HG02678 (cell line): ENCODE results near the gene MTR.
A peak's percentile ranks its signal among the peaks of the same experiment; 100 is the strongest.

Source experiments
- ATAC-seq: cut with Tn5 transposase; IDR thresholded peaks from one replicate; pipeline ENCODE4 v1.9.1; 2021; ENCODE audit warnings: mild to moderate bottlenecking, moderate library complexity; ENCODE audit not compliant: unreplicated experiment

MTR gene

GRCh38 chr1:236861560-236862218, 66.6 kb downstream of the MTR start:
- no peak for ATAC-seq

DNA sequence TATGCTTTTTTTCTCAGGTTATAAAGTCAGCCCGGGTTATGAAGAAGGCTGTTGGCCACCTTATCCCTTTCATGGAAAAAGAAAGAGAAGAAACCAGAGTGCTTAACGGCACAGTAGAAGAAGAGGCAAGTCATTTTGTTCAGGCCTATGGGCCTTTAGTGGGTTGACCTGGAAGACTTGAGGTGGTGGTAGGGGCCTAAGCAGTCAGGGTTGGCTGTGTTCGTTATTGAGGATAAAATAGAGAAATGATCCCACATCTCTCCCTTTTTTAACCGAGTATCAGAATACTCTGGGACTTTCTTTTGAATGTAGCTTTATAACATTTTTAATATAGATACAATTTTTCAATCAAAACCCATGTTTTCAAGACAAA, 67.1 kb downstream of the MTR start:
- no peak for ATAC-seq

GRCh38 chr1:236862615-236863211, 67.6 kb downstream of the MTR start:
- no peak for ATAC-seq

DNA sequence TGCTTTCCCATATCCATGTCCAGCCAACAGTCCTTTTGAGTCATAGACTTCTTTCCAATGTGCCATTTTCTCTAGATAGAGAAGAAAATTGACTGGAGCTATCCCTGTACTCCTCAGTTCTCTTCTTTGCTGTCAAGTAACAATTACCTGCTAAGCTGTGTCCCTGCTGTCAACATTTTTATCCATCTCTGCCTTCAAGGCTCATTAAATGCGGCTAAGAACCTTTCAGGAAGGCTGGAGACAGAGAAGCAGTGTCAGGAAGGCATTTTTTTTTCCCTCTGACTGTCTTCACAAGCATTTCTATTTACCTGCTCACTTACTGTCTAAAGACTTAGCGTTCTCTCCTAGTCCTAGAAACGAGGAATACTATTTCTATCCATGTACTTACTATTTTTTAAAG, 69.1 kb downstream of the MTR start:
- ATAC-seq: no peak

GRCh38 chr1:236864996-236865817, 70.1 kb downstream of the MTR start:
- no peak for ATAC-seq

DNA sequence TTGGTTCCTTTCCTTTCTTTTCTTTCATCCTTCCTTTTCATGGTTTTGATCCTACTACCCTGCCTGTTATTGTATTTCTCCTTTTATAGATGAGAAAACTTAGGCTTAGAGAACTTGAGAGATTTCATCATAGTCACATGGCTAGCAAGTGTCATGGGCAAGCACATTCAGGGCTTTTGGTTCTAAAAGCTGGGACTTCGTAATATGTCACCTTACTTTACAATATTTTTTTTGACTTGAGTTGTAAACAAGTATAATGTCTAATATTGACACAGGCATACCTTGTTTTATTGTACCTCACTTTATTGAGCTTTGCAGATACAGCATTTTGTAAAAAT, 70.7 kb downstream of the MTR start:
- ATAC-seq: no peak

DNA sequence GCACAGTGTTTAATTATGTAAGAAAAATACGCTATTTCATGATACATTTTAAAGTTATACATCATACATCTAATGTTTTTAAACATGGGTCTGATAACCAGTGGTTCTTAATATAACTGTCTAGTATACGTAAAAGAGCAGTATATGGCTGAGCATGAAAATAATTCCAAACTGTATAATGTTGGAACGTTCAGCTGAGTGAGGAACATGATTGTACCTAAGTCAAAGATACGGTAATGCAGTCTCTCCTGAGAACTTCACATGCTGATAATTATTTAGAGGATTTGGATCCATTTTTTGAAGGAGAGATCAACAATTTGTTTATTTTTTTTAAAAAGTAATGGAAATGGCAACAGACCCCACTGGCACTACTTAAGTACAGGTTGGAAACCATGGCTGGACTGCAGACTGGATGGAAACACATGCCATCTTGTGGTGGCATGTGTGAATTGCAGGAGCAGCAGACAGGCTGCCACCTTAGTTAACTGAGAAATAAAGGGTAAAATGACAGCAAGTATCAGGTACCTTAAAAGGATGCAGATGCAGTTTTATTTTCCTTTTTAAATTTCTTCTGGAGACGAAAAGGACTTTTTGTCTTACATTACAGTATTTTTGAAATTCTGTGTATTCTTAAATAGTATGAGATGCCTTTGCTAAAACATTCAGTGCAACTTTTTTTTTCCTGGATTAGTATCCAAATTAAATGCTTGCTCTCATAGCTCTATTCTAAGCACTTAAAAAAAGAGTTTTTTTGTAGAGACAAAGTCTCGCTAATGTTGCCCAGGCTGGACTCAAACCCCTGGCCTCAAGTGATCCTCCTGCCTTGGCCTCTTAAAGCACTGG, 73.8 kb downstream of the MTR start:
- peak; percentile 83 for ATAC-seq

GRCh38 chr1:236869911-236870310, 74.8 kb downstream of the MTR start:
- ATAC-seq: no peak

DNA sequence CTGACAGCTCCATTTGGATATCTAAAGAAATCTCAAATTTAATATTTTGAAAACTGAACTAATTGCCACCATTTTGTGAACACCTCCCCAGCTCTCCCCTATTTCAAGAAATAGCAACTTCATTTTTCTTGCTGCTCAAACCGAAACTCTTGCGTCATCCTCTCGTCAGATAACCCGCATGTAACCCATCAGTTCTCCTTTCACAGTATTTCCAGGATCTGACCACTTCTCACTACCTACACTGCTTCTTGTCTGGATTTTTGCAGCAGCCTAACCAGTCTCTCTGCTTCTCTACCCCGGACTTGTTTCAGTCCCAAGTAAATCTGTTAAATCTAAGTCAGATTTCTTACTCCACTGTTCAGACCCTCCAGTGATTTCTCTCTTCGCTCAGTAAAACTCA, 75.6 kb downstream of the MTR start:
- ATAC-seq: no peak

GRCh38 chr1:236872075-236872666, 77.1 kb downstream of the MTR start:
- ATAC-seq: no peak

GRCh38 chr1:236875975-236876374, 80.9 kb downstream of the MTR start:
- ATAC-seq: no peak

- no peak for ATAC-seq
These were observed 82.6 kb downstream of the MTR start for GRCh38 chr1:236877661-236878060.

- ATAC-seq: no peak
These were observed 85.1 kb downstream of the MTR start for GRCh38 chr1:236880209-236880608.

GRCh38 chr1:236882678-236883077, 87.6 kb downstream of the MTR start:
- no peak for ATAC-seq

DNA sequence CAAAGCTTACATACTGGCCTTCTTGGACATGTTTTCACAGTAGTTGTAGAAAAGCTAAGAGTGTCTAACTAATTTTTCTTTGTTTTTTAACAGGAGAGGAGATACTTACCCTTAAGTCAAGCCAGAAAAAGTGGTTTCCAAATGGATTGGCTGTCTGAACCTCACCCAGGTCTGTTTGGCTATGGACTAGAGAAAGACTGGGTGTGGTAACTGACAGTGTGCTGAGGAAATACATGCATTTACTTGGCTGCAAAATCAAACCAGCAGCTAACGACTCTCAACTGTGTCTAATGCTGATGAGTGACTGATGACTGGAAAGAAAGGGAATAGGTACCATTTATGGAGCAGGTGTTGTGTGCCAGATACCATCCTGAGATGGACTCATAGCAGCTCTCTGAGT, 91.1 kb downstream of the MTR start:
- ATAC-seq: no peak

DNA sequence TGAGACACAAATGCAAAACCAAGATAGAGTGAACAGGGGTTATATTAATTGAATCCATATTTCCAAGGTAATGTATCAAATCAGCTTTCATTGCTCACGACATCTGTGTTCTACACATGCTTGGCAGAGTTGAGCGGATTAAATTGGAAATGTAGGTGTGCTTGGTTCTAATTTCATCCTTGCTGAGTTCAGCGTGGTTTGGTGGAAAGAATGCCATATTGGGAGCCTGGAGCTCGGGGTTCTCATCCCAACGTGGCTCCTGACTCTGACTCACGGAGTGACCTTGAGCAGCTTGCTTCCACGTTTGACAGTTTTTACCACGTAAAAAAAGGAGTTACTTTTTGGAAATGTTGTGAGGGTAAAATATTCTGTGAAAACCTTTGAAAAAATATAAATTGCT, 92.0 kb downstream of the MTR start:
- no peak for ATAC-seq

- no peak for ATAC-seq
These were observed 93.0 kb downstream of the MTR start for GRCh38 chr1:236888126-236888525.

GRCh38 chr1:236888903-236889302, 93.8 kb downstream of the MTR start:
- no peak for ATAC-seq

DNA sequence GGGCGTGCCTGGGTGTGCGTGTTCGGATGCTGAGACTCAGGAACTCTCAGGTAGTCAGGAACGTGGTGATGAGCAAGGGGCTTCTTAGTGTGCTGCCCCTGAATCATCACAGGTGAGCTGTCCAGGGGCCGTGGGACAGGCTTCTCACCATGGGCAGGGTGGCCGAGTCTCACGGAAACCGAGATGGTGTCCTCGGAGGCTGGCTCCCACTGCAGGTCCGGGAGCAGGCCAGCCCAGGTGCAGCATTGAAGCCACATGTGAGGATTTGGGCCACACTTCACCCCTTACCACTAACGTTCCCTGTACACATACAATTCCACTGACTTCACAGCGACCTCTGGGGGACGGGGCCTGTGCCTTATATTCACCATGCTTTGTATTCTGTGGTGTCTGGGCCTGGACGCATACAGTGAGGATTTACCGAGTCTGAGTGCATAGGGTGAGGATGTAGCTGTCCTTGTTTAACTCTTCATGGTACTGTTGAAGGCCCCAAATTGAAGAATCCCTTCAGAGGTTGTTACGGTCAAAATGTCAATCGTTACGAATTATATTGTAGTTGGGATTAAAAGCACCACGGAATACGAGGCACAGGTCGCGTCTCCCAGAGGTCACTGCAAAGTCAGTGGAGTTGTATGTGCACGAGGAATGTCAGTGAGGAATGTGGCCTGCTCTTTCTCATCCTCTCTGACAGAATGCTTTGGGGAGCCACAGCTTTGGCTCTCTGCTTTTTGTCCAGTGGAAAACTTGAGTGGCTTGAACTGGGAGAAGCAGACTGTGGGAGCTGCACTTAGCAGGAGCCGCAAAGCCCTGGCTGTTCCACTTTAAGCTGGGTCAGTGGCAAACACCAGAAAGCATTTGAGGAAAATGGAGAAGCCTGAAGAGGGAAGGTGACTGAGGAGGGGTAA, 95.3 kb downstream of the MTR start:
- ATAC-seq: no peak
